Adrenal gland (tissue), 19 donors: ENCODE results near the gene PARP12. TPM values are rescaled to one million over a fixed set of nuclear protein-coding genes. Genes with fewer than 3 reads are reported as not detected.
"Not testable (repeated sequence)": the region's sequence is repeated elsewhere in the genome, so short reads cannot be mapped to it uniquely, and the experiment has no call there.

Experiments
- DNase-seq, 7 donors: peaks; one replicate each; pipeline ENCODE4 v3.0.0-alpha.2; 2019 to 2020
- H3K27ac ChIP-seq, 5 donors: fragments of 200-600 bp; sonication (generic) in 4 of 5; 1 replicate in 3 of 5; 2 replicates in 2 of 5; pipeline versions ENCODE4 v1.5.1 to v1.8.0; 2016 to 2020; ENCODE audit warnings: mild to moderate bottlenecking in 1 of 5
- H3K27me3 ChIP-seq: fragments of 200-600 bp; 2 replicates; pipeline ENCODE4 v1.8.0; 2021
- H3K36me3 ChIP-seq, 2 donors: fragments of 200-600 bp; replicated peaks in 1 of 2; 1 replicate in 1 of 2; 2 replicates in 1 of 2; pipeline versions ENCODE4 v1.5.1 to v1.8.0; 2018 to 2022
- H3K4me1 ChIP-seq, 2 donors: fragments of 200-600 bp; replicated peaks in 1 of 2; 1 replicate in 1 of 2; 2 replicates in 1 of 2; pipeline versions ENCODE4 v1.5.1 to v1.8.0; 2018 to 2021
- H3K4me3 ChIP-seq, 4 donors: fragments of 200-600 bp; sonication (generic) in 3 of 4; one replicate each; pipeline ENCODE4 v1.5.1; 2016 to 2018
- H3K9me3 ChIP-seq, 3 donors: fragments of 200-600 bp; sonication (generic) in 1 of 3; replicated peaks in 1 of 3; 1 replicate in 2 of 3; 2 replicates in 1 of 3; pipeline versions ENCODE4 v1.5.1 to v1.8.0; 2016 to 2021
- CTCF ChIP-seq, 6 experiments: fragments of 450-650 bp in 4 of 6; fragments of 200-600 bp in 2 of 6; sonication (generic) in 1 of 6; IDR thresholded peaks; 1 replicate in 5 of 6; 2 replicates in 1 of 6; pipeline versions ENCODE4 v1.5.1 to v1.8.0; 2016 to 2021; ENCODE audit warnings: antibody characterized with exemption in 6 of 6, mild to moderate bottlenecking in 2 of 6, moderate library complexity in 1 of 6
- POLR2A ChIP-seq, 2 donors: fragments of 450-650 bp; IDR thresholded peaks; one replicate each; pipeline ENCODE4 v1.6.1; 2017; ENCODE audit warnings: antibody characterized with exemption in 2 of 2, mild to moderate bottlenecking in 2 of 2, moderate library complexity in 1 of 2
- WGBS, 4 donors: extraction: QIAGEN DNeasy Blood & Tissue Kit in 2 of 4; methylation state at CpG; one replicate each; pipeline versions ENCODE4 v1.1.5 to v1.1.7; 2013 to 2017; 5-methylcytosine and 5-hydroxymethylcytosine counted together
- intact Hi-C, 2 donors: fragments of 100-400 bp; cut with DNase I; formaldehyde crosslinking; loops; one replicate each; pipeline versions ENCODE4 v1.14.1 to v1.15.0; 2022 to 2023
- long read RNA-seq, 10 donors: library from polyadenylated mRNA in 3 of 10; unstranded in 2 of 10; stranded (forward) in 1 of 10; transcript quantifications; one replicate each; pipeline ENCODE4 v2.0.0 and lab custom pipeline, GENCODE V29; 2021 to 2026
- polyA plus RNA-seq, 3 donors: library from polyadenylated mRNA; stranded (reverse); fragments of 200-250 nt in 2 of 3; fragments of 350-450 nt in 1 of 3; fragmentation: Illumina TruSeq in 1 of 3; extraction: RNeasy Lipid Tissue Mini Kit (QIAGEN cat#74804) in 1 of 3; gene quantifications; one replicate each; pipeline ENCODE4 v1.2.3, GENCODE V29; 2013 to 2014
- total RNA-seq, 9 donors: library from RNA; depleted of rRNA in 4 of 9; stranded (reverse); fragments of >200 nt in 4 of 9; fragments of 120-200 nt in 1 of 9; fragmentation: NEBNext Ultra II Directional in 1 of 9; extraction: Animal tissue kit (Norgen Biotek cat#: 25700) in 1 of 9; gene quantifications; one replicate each; pipeline versions ENCODE4 v1.1.0 to v1.2.4, GENCODE V29; 2013 to 2023
- donor health status: healthy with polysubstance abuse.
- donor health status: Bipolar disorder and iron deficiency.
- donor health status: DM: yes; HTN: yes; CAD: no.
- donor health status: DM: no; HTN: no; CAD: no.
- donor health status: DM: no; HTN: no; CAD: no.
- donor health status: DM: yes; HTN: yes; CAD: no.

PARP12 gene, protein sequence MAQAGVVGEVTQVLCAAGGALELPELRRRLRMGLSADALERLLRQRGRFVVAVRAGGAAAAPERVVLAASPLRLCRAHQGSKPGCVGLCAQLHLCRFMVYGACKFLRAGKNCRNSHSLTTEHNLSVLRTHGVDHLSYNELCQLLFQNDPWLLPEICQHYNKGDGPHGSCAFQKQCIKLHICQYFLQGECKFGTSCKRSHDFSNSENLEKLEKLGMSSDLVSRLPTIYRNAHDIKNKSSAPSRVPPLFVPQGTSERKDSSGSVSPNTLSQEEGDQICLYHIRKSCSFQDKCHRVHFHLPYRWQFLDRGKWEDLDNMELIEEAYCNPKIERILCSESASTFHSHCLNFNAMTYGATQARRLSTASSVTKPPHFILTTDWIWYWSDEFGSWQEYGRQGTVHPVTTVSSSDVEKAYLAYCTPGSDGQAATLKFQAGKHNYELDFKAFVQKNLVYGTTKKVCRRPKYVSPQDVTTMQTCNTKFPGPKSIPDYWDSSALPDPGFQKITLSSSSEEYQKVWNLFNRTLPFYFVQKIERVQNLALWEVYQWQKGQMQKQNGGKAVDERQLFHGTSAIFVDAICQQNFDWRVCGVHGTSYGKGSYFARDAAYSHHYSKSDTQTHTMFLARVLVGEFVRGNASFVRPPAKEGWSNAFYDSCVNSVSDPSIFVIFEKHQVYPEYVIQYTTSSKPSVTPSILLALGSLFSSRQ
- total RNA-seq (10 to 100 TPM; 11.5 to 38.8 (median 25.4) TPM), polyA plus RNA-seq (10 to 100 TPM; 22.5 to 49.4 (median 22.6) TPM)
- long read RNA-seq, donor 1, partial matches to known transcripts: 0 of 2 reads
- long read RNA-seq, donor 1, other reads (novel, unspliced or antisense): 0 of 2 reads
- long read RNA-seq, donor 2: 0 reads
- long read RNA-seq, donor 3, partial matches to known transcripts: 0 of 1 reads
- long read RNA-seq, donor 3, other reads (novel, unspliced or antisense): 0 of 1 reads
- long read RNA-seq, donor 4, partial matches to known transcripts: 0 of 7 reads
- long read RNA-seq, donor 4, other reads (novel, unspliced or antisense): 3 of 7 reads
- long read RNA-seq, donor 5, transcript PARP12-201 (12 exons, 3,796 nt): major isoform, 47 of 55 reads
- long read RNA-seq, donor 5, partial matches to known transcripts: 2 of 55 reads
- long read RNA-seq, donor 5, other reads (novel, unspliced or antisense): 5 of 55 reads
- long read RNA-seq, donor 6, partial matches to known transcripts: 0 of 1 reads
- long read RNA-seq, donor 6, other reads (novel, unspliced or antisense): 1 of 1 reads
- long read RNA-seq, donor 7: 0 reads
- long read RNA-seq, donor 8, partial matches to known transcripts: 0 of 2 reads
- long read RNA-seq, donor 8, other reads (novel, unspliced or antisense): 0 of 2 reads
- long read RNA-seq, donor 9, partial matches to known transcripts: 0 of 1 reads
- long read RNA-seq, donor 9, other reads (novel, unspliced or antisense): 0 of 1 reads
- long read RNA-seq, donor 10: 0 reads

DNA sequence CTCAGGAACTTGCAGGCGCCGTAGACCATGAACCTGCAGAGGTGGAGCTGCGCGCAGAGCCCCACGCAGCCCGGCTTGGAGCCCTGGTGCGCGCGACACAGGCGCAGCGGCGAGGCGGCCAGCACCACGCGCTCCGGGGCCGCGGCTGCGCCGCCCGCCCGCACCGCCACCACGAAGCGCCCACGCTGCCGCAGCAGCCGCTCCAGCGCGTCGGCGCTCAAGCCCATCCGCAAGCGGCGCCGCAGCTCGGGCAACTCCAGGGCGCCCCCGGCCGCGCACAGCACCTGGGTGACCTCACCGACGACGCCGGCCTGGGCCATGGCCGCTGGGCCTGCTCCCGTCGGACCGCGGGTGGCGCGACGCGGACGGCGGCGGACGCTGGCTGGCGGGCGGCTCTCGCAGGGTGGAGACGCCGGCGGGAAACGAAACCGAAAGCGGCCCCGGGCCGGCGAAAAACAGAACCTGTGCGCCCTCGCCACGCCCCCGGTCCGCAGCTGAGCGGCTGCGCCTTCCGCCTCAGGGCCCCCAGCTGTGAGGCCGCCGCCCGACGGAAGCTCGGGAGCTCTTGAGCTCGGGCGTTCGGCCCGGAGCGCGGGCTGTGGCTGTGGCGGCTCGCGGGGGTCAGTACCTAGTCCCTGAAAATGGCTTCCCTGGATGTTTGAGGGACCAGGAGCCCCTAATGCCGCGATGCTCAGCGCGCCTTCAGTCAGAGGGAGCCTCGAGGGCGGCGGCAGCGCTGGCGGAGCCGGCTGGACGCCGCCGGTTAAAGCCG lies at the start of gene PARP12:
Gene PARP12, minus strand, starts transcription at position 424 of the 772 bp plus-strand sequence. Its CDS starts 104 bp downstream, at position 320.
- no peaks in the 10 kb centered on the region for H3K27me3 ChIP-seq
- H3K27ac ChIP-seq: peak within 1 kb of the TSS; percentile 73 to 92 (median 82)
- peaks cover 10 to 26% of the 10 kb centered on the region in 2 donors for H3K4me1 ChIP-seq
- no peak for TF ChIP-seq CTCF (IDR thresholded peaks at IDR 0.05)
- TF ChIP-seq POLR2A (IDR thresholded peaks at IDR 0.05): peak; percentile 31 to 48
- H3K9me3 ChIP-seq: peaks cover 5 to 13% (median 7%) of the 10 kb centered on the region in 3 donors
- no peaks in the 10 kb centered on the region for H3K36me3 ChIP-seq
- H3K4me3 ChIP-seq: peak within 1 kb of the TSS; percentile 44 to 82 (median 60)
- peak; percentile 84 to 91 (median 88) for DNase-seq
- intact Hi-C loops: no loop called here
- WGBS, 4 donors: 0 to 2% (median 1%) methylated on average over 12 to 106 of the region's 106 CpGs

DNA sequence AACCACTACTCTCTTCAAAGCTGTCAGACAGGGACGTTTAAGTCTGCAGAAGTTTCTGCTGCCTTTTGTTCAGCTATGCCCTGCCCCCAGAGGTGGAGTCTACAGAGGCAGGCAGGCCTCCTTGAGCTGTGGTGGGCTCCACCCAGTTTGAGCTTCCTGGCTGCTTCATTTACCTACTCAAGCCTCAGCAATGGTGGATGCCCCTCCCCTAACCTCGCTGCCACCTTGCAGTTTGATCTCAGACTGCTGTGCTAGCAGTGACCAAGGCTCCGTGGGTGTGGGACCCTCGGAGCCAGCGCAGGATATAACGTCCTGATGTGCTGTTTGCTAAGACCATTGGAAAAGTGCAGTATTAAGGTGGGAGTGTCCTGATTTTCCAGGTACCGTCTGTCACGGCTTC lies 46.0 kb upstream of the PARP12 start:
- DNase-seq, H3K4me3 ChIP-seq, H3K36me3 ChIP-seq, H3K4me1 ChIP-seq, H3K27ac ChIP-seq, H3K27me3 ChIP-seq, intact Hi-C loops, H3K9me3 ChIP-seq: not testable (repeated sequence)
- 88 to 95% (median 92%) methylated on average over 7 to 8 of the region's 8 CpGs for WGBS, 4 donors

- Histone ChIP-seq H3K4me1 (no peaks in the 10 kb centered on the region), H3K9me3 (no peaks in the 10 kb centered on the region), H3K27me3 (no peaks in the 10 kb centered on the region), H3K36me3 (peaks cover 0 to 59% of the 10 kb centered on the region in 2 donors), H3K4me3 (no peak overlapping the region), H3K27ac (no peak overlapping the region)
- intact Hi-C loops: no loop called here
- no peak for DNase-seq
- WGBS, 4 donors: 86 to 93% (median 89%) methylated on average over 4 of the region's 4 CpGs
- TF ChIP-seq POLR2A (IDR thresholded peaks at IDR 0.05) (no peak), CTCF (IDR thresholded peaks at IDR 0.05) (no peak)
These were observed 33.7 kb upstream of the PARP12 start for GRCh38 chr7:140096459-140096858.

DNA sequence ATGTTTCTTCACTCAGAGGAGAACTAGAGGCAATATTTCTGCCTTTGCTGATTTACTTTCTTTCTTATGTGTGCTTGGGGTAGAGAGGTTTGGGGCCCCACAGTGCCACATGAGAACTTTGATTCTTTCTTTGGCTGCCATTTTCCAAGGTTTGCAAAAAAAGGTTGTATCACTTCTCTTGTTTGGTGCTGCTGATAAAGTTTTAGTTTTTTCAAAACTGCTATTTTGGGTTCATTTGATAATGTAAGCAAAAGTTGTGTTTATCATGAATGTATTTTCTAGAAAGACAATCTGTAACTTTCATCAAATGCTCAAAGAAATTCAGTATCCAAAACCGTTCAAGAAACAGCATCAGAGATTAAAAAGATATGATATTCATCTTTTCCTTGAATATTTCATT lies 30.6 kb upstream of the PARP12 start:
- H3K9me3 ChIP-seq: no peaks in the 10 kb centered on the region
- no peak overlapping the region for H3K27ac ChIP-seq
- no peaks in the 10 kb centered on the region for H3K27me3 ChIP-seq
- H3K4me3 ChIP-seq: no peak overlapping the region
- TF ChIP-seq POLR2A (IDR thresholded peaks at IDR 0.05): no peak
- no peak for DNase-seq
- intact Hi-C loops: no loop called here
- peaks cover 0 to 51% of the 10 kb centered on the region in 2 donors for H3K36me3 ChIP-seq
- H3K4me1 ChIP-seq: no peaks in the 10 kb centered on the region
- WGBS, 4 donors: 88 to 93% (median 91%) methylated on average over 1 of the region's 1 CpG
